ENCODE measurements around the gene CYP2R1.
"Not testable (repeated sequence)": the region's sequence is repeated elsewhere in the genome, so short reads cannot be mapped to it uniquely, and the experiment has no call there.

CYP2R1 gene

GRCh38 chr11:14891143-14892035 lies 642 bp downstream of the CYP2R1 start:
- FAIRE-seq: no peak

DNA sequence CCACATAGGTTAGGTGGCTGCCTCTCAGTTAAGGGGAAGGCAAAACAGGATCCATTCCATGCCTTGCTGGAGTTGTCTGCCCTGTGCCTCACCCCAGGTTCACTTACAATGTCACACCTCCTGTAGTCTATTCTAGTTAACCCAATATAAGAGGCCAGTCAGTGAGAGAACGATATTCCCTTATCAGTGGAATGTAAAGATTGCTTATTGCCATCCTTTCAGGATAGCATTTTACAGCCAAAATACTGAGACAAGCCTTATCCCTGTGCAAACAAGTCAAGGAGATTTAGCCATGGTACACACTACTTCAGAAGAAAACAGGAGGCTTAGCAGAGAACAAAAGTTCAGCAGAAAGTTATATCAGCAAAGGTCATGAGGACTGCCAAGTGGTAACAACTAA lies 5.5 kb downstream of the CYP2R1 start:
- no peak for FAIRE-seq

- FAIRE-seq: peak; percentile 9
Observed at GRCh38 chr11:14884667-14885273, 7.3 kb downstream of the CYP2R1 start.

DNA sequence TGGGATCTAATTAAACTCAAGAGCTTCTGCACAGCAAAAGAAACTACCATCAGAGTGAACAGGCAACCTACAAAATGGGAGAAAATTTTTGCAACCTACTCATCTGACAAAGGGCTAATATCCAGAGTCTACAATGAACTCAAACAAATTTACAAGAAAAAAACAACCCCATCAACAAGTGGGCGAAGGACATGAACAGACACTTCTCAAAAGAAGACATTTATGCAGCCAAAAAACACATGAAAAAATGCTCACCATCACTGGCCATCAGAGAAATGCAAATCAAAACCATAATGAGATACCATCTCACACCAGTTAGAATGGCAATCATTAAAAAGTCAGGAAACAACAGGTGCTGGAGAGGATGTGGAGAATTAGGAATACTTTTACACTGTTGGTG lies 8.3 kb downstream of the CYP2R1 start:
- FAIRE-seq: not testable (repeated sequence)

- no peak for FAIRE-seq
Observed at GRCh38 chr11:14882196-14882595, 9.8 kb downstream of the CYP2R1 start.

DNA sequence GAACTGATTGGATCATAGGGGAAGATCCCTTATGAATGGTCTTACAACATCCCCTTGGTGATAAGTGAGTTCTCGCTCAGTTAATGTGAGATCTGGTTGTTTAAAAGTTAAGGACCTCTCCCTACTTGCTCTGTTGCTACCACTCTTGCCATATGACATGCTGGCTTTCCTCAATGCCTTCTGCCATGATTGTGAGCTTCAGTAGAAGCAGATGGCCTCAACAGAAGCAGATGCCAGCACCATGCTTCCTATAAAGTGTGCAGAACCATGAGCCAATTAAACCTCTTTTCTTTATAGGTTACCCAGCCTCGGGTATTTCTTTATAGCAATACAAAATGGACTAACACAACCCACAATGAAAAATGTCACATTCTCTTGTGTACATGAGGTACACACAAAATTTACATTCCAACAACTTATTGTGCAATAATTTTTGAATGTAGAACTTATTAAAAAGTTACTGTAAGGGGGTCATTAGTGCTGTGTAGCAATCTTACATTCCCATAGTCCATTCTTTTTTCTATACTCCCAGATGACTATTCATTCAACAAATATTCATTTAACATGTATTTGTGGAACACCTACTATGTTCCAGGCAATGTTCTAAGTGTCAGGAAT lies 10.3 kb downstream of the CYP2R1 start:
- FAIRE-seq: no peak

- no peak for FAIRE-seq
Observed at GRCh38 chr11:14875163-14875562, 16.9 kb downstream of the CYP2R1 start.

- FAIRE-seq: no peak
Observed at GRCh38 chr11:14873632-14874031, 18.4 kb downstream of the CYP2R1 start.

DNA sequence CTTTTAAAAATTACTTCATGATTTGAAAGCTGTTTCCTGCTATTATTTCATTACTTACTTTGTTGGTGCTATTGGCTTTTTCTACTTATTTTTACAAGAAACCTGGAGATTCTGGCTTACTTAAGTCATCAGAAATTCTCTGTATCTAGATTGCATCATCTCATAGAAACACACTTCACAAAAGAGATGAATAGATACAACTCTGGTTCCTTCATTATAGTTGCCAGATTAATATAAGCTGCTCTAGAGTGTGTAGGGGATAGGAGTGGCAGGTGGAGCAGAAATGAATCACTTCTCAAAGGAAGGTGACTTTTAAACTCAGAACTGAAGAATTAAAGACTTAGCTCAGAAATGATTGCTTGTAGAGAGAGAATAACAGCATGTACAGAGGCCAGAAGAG lies 20.0 kb downstream of the CYP2R1 start:
- FAIRE-seq: no peak

DNA sequence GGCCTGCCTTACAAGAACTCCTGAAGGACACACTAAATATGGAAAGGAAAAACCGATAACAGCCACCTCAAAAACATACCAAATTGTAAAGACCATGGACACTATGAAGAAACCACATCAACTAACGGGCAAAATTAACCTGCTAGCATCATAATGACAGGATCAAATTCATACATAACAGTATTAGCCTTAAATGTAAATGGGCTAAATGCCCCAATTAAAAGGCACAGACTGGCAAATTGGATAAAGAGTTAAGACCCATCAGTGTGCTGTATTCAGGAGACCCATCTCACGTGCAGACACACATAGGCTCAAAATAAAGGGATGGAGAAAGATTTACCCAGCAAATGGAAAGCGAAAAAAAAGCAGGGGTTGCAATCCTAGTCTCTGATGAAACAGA lies 28.3 kb downstream of the CYP2R1 start:
- FAIRE-seq: not testable (repeated sequence)

DNA sequence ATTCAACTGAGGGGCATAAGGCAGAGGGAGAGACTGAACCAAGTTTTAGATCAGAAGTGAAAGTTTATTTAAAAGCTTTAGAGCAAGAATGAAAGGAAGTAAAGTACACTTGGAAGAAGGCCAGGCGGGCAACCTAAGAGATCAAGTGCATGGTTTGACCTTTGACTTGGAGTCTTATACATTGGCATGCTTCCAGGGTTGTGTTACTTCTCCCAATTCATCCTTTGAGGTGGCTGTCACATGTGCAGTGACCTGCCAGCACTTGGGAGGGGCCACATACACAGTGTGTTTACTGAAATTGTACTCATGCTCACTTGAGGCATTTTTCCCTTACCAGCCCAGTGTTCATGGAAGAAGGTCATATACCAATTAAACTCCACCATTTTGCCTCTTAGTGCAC lies 30.4 kb downstream of the CYP2R1 start:
- no peak for FAIRE-seq

- no peak for FAIRE-seq
Observed at GRCh38 chr11:14860511-14860910, 31.5 kb downstream of the CYP2R1 start.

DNA sequence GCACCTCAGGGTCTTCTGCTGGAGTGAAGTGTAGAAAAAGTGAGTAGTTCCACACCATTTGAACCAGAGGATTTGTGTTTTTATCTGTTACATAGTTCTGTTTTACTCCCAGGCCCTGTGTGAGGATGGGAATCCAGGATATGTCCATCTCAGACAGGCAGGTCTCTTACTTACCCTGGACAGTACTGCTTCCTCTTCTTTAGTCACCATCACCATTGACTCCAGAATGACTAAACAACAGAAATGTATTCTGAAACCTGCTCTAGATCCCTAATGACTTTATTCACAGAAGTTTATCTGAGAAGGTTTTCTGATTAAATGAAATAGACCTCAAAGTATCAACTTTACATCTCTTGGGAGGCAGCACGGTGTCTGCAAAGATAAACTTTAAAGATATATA lies 33.6 kb downstream of the CYP2R1 start:
- no peak for FAIRE-seq

DNA sequence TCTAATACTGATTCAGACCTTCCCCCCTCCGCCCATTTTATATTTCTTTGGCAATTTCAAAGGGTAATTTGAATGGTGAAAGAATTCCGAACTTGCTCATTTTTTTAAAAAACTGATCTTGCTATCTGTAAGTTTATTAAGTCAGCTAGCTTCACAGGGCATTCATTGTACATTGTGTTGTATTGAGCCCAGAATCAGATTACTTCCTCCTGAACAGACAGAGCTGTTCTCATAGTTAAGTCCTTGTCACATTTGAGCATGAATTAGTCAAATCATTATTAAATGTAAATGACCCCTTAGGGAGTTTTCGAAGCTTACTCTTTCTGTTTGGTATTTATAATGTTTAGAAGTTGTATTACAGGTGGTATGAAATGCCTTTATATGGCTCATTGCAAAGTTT lies 34.4 kb downstream of the CYP2R1 start:
- no peak for FAIRE-seq

DNA sequence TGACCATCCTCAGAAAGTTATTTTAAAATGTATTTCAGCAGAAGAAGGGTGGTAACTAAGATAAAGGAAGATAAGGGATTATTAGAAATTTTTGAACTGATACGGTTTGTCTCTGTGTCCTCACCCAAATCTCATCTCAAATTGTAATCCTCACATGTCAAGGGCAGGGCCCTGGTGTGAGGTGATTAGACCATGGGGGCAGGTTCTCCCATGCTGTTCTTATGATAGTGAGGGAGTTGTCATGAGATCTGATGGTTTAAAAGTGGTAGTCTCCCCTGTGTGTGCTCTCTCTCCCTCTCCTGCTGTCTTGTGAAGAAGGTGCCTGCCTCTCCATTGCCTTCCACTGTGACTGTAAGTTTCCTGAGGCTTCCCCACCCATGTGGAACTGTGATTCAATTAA lies 36.1 kb downstream of the CYP2R1 start:
- no peak for FAIRE-seq

DNA sequence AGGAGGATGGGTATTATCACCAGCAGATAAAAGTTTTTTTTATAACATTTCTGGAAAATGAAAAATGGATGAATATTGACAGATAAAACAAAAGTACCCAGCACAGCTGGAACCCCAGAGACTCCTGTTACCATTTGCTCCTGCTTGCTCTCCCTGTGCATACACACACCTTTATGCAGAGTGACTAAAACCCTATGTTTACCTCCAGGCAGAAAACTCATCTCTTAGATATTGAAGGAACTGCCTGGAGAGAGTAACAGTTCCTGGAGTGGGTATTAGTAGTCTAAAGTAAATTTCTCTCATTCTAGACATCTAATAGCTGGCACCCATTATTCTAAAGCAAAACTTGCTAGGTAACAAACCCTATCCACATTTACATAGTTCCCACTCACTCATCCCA lies 38.0 kb downstream of the CYP2R1 start:
- FAIRE-seq: no peak

- no peak for FAIRE-seq
Observed at GRCh38 chr11:14852571-14853177, 39.4 kb downstream of the CYP2R1 start.

GRCh38 chr11:14842002-14842401 lies 50.0 kb downstream of the CYP2R1 start:
- FAIRE-seq: peak; percentile 3

- peak; percentile 53 for FAIRE-seq
Observed at GRCh38 chr11:14835496-14836492, 56.2 kb downstream of the CYP2R1 start.
